ENCODE results near the gene TRABD2B. TPM values are rescaled to one million over a fixed set of nuclear protein-coding genes. Genes with fewer than 3 reads are reported as not detected.

TRABD2B gene
- total RNA-seq, 1 experiment from 2014 or later, result 0.05 TPM

DNA sequence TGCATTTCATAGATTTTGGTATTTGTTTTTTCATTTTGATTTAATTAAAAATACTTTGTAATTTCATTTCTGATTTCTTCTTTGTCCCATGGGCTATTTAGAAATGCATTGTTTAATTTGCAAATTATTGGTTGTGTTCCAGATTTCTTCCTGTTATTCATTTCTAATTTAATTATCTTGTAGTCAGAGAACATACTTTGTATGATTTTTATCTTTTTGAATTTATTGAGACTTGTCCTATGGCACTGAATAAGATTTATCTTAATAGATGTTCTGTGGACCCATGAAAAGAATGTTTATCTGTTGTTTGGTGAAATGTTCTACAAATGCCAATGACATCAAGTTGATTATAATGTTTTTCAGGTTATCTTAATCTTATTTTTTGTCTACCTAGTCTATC lies 16.1 kb upstream of the TRABD2B start:
- RAD21 ChIA-PET (ENCODE audit: low non-redundant PET in 1 of 2, low total read pairs in 2 of 2, uncharacterized antibody in 2 of 2, unreplicated experiment in 2 of 2), result no interaction called here
- no peak overlapping the region for H3K4me3 ChIP-seq (replicated peaks in 1 of 2; ENCODE audit: low read depth in 1 of 2, low read length in 2 of 2)
- no peaks in the 10 kb centered on the region for H3K9me3 ChIP-seq (ENCODE audit: control insufficient read depth in 1 of 2, insufficient read depth in 1 of 2, low read depth in 1 of 2, low read length in 2 of 2)
- no peak overlapping the region for H3K9ac ChIP-seq (ENCODE audit: low read length)
- H4K20me1 ChIP-seq (ENCODE audit: insufficient read depth), result no peaks in the 10 kb centered on the region
- no peak for ATAC-seq
- no peaks in the 10 kb centered on the region for H3K79me2 ChIP-seq (ENCODE audit: insufficient read depth, low read length)
- TF ChIP-seq CBX3 (IDR thresholded peaks at IDR 0.05; ENCODE audit: low read depth) (no peak), POLR2A (IDR thresholded peaks at IDR 0.05; ENCODE audit: borderline replicate concordance, extremely low read depth, insufficient read depth, insufficient read length) (no peak), TCF7L2 (IDR thresholded peaks at IDR 0.05; ENCODE audit: borderline replicate concordance, extremely low read depth, insufficient read depth, insufficient read length) (no peak), JUND (IDR thresholded peaks at IDR 0.05) (no peak), ELF1 (IDR thresholded peaks at IDR 0.05; ENCODE audit: borderline replicate concordance, low read depth) (no peak), RAD21 (IDR thresholded peaks at IDR 0.05; ENCODE audit: low read depth) (no peak), SRF (IDR thresholded peaks at IDR 0.05; ENCODE audit: low read depth) (no peak), POLR2AphosphoS5 (IDR thresholded peaks at IDR 0.05; ENCODE audit: low read depth, low read length) (no peak)
- TF ChIP-seq, protein P1, sequence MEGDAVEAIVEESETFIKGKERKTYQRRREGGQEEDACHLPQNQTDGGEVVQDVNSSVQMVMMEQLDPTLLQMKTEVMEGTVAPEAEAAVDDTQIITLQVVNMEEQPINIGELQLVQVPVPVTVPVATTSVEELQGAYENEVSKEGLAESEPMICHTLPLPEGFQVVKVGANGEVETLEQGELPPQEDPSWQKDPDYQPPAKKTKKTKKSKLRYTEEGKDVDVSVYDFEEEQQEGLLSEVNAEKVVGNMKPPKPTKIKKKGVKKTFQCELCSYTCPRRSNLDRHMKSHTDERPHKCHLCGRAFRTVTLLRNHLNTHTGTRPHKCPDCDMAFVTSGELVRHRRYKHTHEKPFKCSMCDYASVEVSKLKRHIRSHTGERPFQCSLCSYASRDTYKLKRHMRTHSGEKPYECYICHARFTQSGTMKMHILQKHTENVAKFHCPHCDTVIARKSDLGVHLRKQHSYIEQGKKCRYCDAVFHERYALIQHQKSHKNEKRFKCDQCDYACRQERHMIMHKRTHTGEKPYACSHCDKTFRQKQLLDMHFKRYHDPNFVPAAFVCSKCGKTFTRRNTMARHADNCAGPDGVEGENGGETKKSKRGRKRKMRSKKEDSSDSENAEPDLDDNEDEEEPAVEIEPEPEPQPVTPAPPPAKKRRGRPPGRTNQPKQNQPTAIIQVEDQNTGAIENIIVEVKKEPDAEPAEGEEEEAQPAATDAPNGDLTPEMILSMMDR (IDR thresholded peaks at IDR 0.05 in 2 of 3, conservative IDR thresholded peaks at IDR 0.05 in 1 of 3; ENCODE audit: borderline replicate concordance in 1 of 3, insufficient read depth in 1 of 3, low read depth in 2 of 3, low read length in 2 of 3), result no peak
- TF ChIP-seq, protein P2, sequence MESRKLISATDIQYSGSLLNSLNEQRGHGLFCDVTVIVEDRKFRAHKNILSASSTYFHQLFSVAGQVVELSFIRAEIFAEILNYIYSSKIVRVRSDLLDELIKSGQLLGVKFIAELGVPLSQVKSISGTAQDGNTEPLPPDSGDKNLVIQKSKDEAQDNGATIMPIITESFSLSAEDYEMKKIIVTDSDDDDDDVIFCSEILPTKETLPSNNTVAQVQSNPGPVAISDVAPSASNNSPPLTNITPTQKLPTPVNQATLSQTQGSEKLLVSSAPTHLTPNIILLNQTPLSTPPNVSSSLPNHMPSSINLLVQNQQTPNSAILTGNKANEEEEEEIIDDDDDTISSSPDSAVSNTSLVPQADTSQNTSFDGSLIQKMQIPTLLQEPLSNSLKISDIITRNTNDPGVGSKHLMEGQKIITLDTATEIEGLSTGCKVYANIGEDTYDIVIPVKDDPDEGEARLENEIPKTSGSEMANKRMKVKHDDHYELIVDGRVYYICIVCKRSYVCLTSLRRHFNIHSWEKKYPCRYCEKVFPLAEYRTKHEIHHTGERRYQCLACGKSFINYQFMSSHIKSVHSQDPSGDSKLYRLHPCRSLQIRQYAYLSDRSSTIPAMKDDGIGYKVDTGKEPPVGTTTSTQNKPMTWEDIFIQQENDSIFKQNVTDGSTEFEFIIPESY (IDR thresholded peaks at IDR 0.05; ENCODE audit: extremely low read depth, insufficient replicate concordance, low read length), result no peak
- POLR2A ChIA-PET, result no interaction called here
- intact Hi-C loops (cut with micrococcal nuclease), result loop anchor here (5.0 kb wide), 1 partner anchor 34 kb away; no protein-coding TSS in a partner anchor
- DNase-seq (ENCODE audit: low read depth, low spot score), result no peak
- H3K4me1 ChIP-seq (ENCODE audit: control insufficient read depth in 1 of 2, insufficient read depth in 2 of 2, low read length in 2 of 2), result no peaks in the 10 kb centered on the region
- H3K27ac ChIP-seq (ENCODE audit: low read depth, low read length), result no peak overlapping the region
- H3K27me3 ChIP-seq (ENCODE audit: insufficient read depth, low read length), result peaks cover 41% of the 10 kb centered on the region
- no peaks in the 10 kb centered on the region for H3K9me2 ChIP-seq (ENCODE audit: insufficient read depth)
- CTCF ChIA-PET, result no interaction called here
- H2AFZ ChIP-seq (ENCODE audit: low read depth, low read length, poor library complexity, severe bottlenecking), result no peak overlapping the region
- no peaks in the 10 kb centered on the region for H3K36me3 ChIP-seq (ENCODE audit: control insufficient read depth in 1 of 2, insufficient read depth in 2 of 2, low read length in 2 of 2)
- BruUV-seq (replicated peaks), result no TSS peak
- H3K4me2 ChIP-seq (ENCODE audit: low read length), result no peak overlapping the region

All from HCT116 (cell line).